Measurements from ENCODE around the gene SH3BP4.
A peak's percentile ranks its signal among the peaks of the same experiment; 100 is the strongest.

SH3BP4 gene

GRCh38 chr2:235042576-235043515 is 91.0 kb downstream of the SH3BP4 start:
- DNase-seq (ENCODE audit: low spot score) = no peak

- no peak for DNase-seq (ENCODE audit: low spot score)
Measured at GRCh38 chr2:235043762-235044500, 92.1 kb downstream of the SH3BP4 start.

- no peak for DNase-seq (ENCODE audit: low spot score)
Measured at GRCh38 chr2:235044501-235045271, 92.9 kb downstream of the SH3BP4 start.

- no peak for DNase-seq (ENCODE audit: low spot score)
Measured at GRCh38 chr2:235045336-235045972, 93.6 kb downstream of the SH3BP4 start.

GRCh38 chr2:235045973-235046343 is 94.1 kb downstream of the SH3BP4 start:
- DNase-seq (ENCODE audit: low spot score) = no peak

- DNase-seq (ENCODE audit: low spot score) = no peak
Measured at GRCh38 chr2:235046589-235046988, 94.8 kb downstream of the SH3BP4 start.

- no peak for DNase-seq (ENCODE audit: low spot score)
Measured at GRCh38 chr2:235047171-235048160, 95.6 kb downstream of the SH3BP4 start.

GRCh38 chr2:235048549-235048948 is 96.7 kb downstream of the SH3BP4 start:
- peak; percentile 14 for DNase-seq (ENCODE audit: low spot score)

- DNase-seq (ENCODE audit: low spot score) = no peak
Measured at GRCh38 chr2:235049069-235049468, 97.3 kb downstream of the SH3BP4 start.

GRCh38 chr2:235049719-235050118 is 97.9 kb downstream of the SH3BP4 start:
- DNase-seq (ENCODE audit: low spot score) = no peak

GRCh38 chr2:235050980-235051351 is 99.1 kb downstream of the SH3BP4 start:
- DNase-seq (ENCODE audit: low spot score) = peak; percentile 97

- DNase-seq (ENCODE audit: low spot score) = peak; percentile 56
Measured at GRCh38 chr2:235051436-235052260, 99.8 kb downstream of the SH3BP4 start.

- no peak for DNase-seq (ENCODE audit: low spot score)
Measured at GRCh38 chr2:235052514-235053354, 100.9 kb downstream of the SH3BP4 start.

GRCh38 chr2:235053651-235054050 is 101.8 kb downstream of the SH3BP4 start:
- DNase-seq (ENCODE audit: low spot score) = no peak

GRCh38 chr2:235054475-235054874 is 102.7 kb downstream of the SH3BP4 start:
- DNase-seq (ENCODE audit: low spot score) = no peak

GRCh38 chr2:235054919-235055318 is 103.1 kb downstream of the SH3BP4 start:
- DNase-seq (ENCODE audit: low spot score) = no peak

GRCh38 chr2:235055891-235056516 is 104.2 kb downstream of the SH3BP4 start:
- no peak for DNase-seq (ENCODE audit: low spot score)

GRCh38 chr2:235056768-235057167 is 105.0 kb downstream of the SH3BP4 start:
- no peak for DNase-seq (ENCODE audit: low spot score)
